Stimulated activated CD8-positive, alpha-beta memory T cell treated with anti-CD3 and anti-CD28 coated beads, Interleukin-7, amount 100 ng/mL, for 48 hours (primary cell): Measurements from ENCODE around the gene AP2B1.
"Not testable (repeated sequence)": the region's sequence is repeated elsewhere in the genome, so short reads cannot be mapped to it uniquely, and the experiment has no call there.

ENCODE experiments used
- DNase-seq, 2 donors: peaks; one replicate each; pipeline ENCODE4 v3.0.0-alpha.2; 2020; ENCODE audit warnings: low read depth in 1 of 2; ENCODE audit errors: extremely low read depth in 1 of 2

The AP2B1 gene

GRCh38 chr17:35743626-35744328 is 156.7 kb downstream of the AP2B1 start:
- no peak for DNase-seq

- no peak for DNase-seq
Measured at GRCh38 chr17:35744830-35745229, 157.7 kb downstream of the AP2B1 start.

GRCh38 chr17:35745246-35745645 is 158.1 kb downstream of the AP2B1 start:
- no peak for DNase-seq

- no peak for DNase-seq
Measured at GRCh38 chr17:35745749-35746320, 158.7 kb downstream of the AP2B1 start.

- DNase-seq: peak; percentile 39 to 60
Measured at GRCh38 chr17:35747540-35748017, 160.5 kb downstream of the AP2B1 start.

GRCh38 chr17:35748341-35748841 is 161.3 kb downstream of the AP2B1 start:
- no peak for DNase-seq

- no peak for DNase-seq
Measured at GRCh38 chr17:35748979-35749378, 161.9 kb downstream of the AP2B1 start.

- DNase-seq: no peak
Measured at GRCh38 chr17:35749560-35750412, 162.7 kb downstream of the AP2B1 start.

GRCh38 chr17:35750526-35751395 is 163.6 kb downstream of the AP2B1 start:
- DNase-seq: no peak

GRCh38 chr17:35751541-35751940 is 164.4 kb downstream of the AP2B1 start:
- DNase-seq: not testable (repeated sequence)

GRCh38 chr17:35752471-35752870 is 165.3 kb downstream of the AP2B1 start:
- DNase-seq: no peak

- no peak for DNase-seq
Measured at GRCh38 chr17:35752945-35753764, 166.0 kb downstream of the AP2B1 start, which contains the start of gene GAS2L2. TSS of gene GAS2L2 (minus strand) at chr17:35753239. CDS start at chr17:35752850, 389 bp downstream.

- DNase-seq: no peak
Measured at GRCh38 chr17:35757243-35757642, 170.1 kb downstream of the AP2B1 start.

- no peak for DNase-seq
Measured at GRCh38 chr17:35760587-35760986, 173.5 kb downstream of the AP2B1 start, which contains the start of gene C17orf50. TSS of gene C17orf50 (plus strand) at chr17:35760887. CDS start at chr17:35760942, 55 bp downstream.

- DNase-seq: no peak
Measured at GRCh38 chr17:35761601-35762000, 174.5 kb downstream of the AP2B1 start.

GRCh38 chr17:35763767-35764122 is 176.6 kb downstream of the AP2B1 start:
- no peak for DNase-seq

- peak; percentile 77 to 84 for DNase-seq
Measured at GRCh38 chr17:35764123-35764991, 177.2 kb downstream of the AP2B1 start.

GRCh38 chr17:35765086-35765710 is 178.1 kb downstream of the AP2B1 start:
- no peak for DNase-seq
